HEK293T (cell line): ENCODE data around the gene RAB11FIP4.

Experiments used
- NFRKB ChIP-seq: fragments of 450-650 bp; IDR thresholded peaks from 2 replicates; pipeline ENCODE4 v1.6.1; 2016; ENCODE audit warnings: mild to moderate bottlenecking, moderate library complexity
- SP1 ChIP-seq: fragments of 450-650 bp; IDR thresholded peaks from 2 replicates; pipeline ENCODE4 v1.6.1; 2017
- SUZ12 ChIP-seq: fragments of 450-650 bp; IDR thresholded peaks from 2 replicates; pipeline ENCODE4 v1.6.1; 2016; ENCODE audit warnings: mild to moderate bottlenecking

GRCh38 chr17:31391496-31391949 lies at the start of gene RAB11FIP4:
- TF ChIP-seq SP1 (no peak), NFRKB (no peak), SUZ12 (no peak)
